ENCODE results near the gene GMPR. TPM values are rescaled to one million over a fixed set of nuclear protein-coding genes. Genes with fewer than 3 reads are reported as not detected.

The GMPR gene
- total and polyA plus RNA-seq, 10 of the 15 experiments (the other 5 are each of a cell fraction or from before 2014, with no cell fraction given): 0.15 to 1.8 (median 0.49) TPM; not detected in 1

GRCh38 chr6:16253399-16254144, 15.2 kb downstream of the GMPR start:
- 73% methylated on average over 10 of the region's 10 CpGs for WGBS (ENCODE audit: insufficient coverage, insufficient replicate concordance, low lambda C conversion rate, missing lambda C conversion rate)
- no peaks in the 10 kb centered on the region for H3K4me1 ChIP-seq (ENCODE audit: control insufficient read depth, insufficient read depth, low read length)
- H3K27me3 ChIP-seq (replicated peaks in 1 of 2; ENCODE audit: control insufficient read depth in 2 of 2, insufficient read depth in 2 of 2, low read length in 1 of 2): no peaks in the 10 kb centered on the region; a peak in 1 of 4 replicates
- no peak for ATAC-seq
- FAIRE-seq: no peak
- no peaks in the 10 kb centered on the region for H3K36me3 ChIP-seq (ENCODE audit: control insufficient read depth in 2 of 2, insufficient read depth in 2 of 2, low read length in 1 of 2)
- SMC1A ChIA-PET (ENCODE audit: uncharacterized antibody, unreplicated experiment): no interaction called here
- CTCF ChIA-PET: no interaction called here
- intact Hi-C loops (cut with micrococcal nuclease; ENCODE audit: unreplicated experiment) (no loop called here), in situ Hi-C loops (cut with MboI) (no loop called here)
- no TSS peak for BruUV-seq (replicated peaks)
- no peaks in the 10 kb centered on the region for H4K20me1 ChIP-seq (ENCODE audit: control insufficient read depth, insufficient read depth)
- no peaks in the 10 kb centered on the region for H3K79me2 ChIP-seq (ENCODE audit: control insufficient read depth, insufficient read depth, low read length)
- H3K4me2 ChIP-seq (ENCODE audit: control insufficient read depth, insufficient read depth): no peak overlapping the region
- DNase-seq (ENCODE audit: low read depth, low spot score): no peak
- no peaks in the 10 kb centered on the region for H3K9me3 ChIP-seq (replicated peaks; ENCODE audit: control insufficient read depth, insufficient read depth, low read length)
- RAD21 ChIA-PET (ENCODE audit: unreplicated experiment): no interaction called here
- TF ChIP-seq NR2C1 (IDR thresholded peaks at IDR 0.05): no peak
- TF ChIP-seq, protein P1, sequence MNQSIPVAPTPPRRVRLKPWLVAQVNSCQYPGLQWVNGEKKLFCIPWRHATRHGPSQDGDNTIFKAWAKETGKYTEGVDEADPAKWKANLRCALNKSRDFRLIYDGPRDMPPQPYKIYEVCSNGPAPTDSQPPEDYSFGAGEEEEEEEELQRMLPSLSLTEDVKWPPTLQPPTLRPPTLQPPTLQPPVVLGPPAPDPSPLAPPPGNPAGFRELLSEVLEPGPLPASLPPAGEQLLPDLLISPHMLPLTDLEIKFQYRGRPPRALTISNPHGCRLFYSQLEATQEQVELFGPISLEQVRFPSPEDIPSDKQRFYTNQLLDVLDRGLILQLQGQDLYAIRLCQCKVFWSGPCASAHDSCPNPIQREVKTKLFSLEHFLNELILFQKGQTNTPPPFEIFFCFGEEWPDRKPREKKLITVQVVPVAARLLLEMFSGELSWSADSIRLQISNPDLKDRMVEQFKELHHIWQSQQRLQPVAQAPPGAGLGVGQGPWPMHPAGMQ (IDR thresholded peaks at IDR 0.05; ENCODE audit: borderline replicate concordance): no peak
- TF ChIP-seq SMAD5 (IDR thresholded peaks at IDR 0.05; ENCODE audit: low read depth): no peak
- TF ChIP-seq, protein P2, sequence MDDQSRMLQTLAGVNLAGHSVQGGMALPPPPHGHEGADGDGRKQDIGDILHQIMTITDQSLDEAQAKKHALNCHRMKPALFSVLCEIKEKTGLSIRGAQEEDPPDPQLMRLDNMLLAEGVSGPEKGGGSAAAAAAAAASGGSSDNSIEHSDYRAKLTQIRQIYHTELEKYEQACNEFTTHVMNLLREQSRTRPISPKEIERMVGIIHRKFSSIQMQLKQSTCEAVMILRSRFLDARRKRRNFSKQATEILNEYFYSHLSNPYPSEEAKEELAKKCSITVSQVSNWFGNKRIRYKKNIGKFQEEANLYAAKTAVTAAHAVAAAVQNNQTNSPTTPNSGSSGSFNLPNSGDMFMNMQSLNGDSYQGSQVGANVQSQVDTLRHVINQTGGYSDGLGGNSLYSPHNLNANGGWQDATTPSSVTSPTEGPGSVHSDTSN (IDR thresholded peaks at IDR 0.05; ENCODE audit: insufficient replicate concordance, low read depth, low read length): no peak
- no peak for TF ChIP-seq ZZZ3 (IDR thresholded peaks at IDR 0.05; ENCODE audit: control insufficient read depth, insufficient read length, low read depth)
- no peak for TF ChIP-seq SP1 (IDR thresholded peaks at IDR 0.05; ENCODE audit: low read depth, low read length)
- TF ChIP-seq EED (IDR thresholded peaks at IDR 0.05; ENCODE audit: low read depth): no peak
- TF ChIP-seq FOS (IDR thresholded peaks at IDR 0.05; ENCODE audit: borderline replicate concordance, extremely low read depth, insufficient read length): no peak
- TF ChIP-seq HDGF (IDR thresholded peaks at IDR 0.05): no peak
- TF ChIP-seq ZNF384 (IDR thresholded peaks at IDR 0.05; ENCODE audit: borderline replicate concordance, low read depth, low read length): no peak
- no peak for TF ChIP-seq IKZF1 (conservative IDR thresholded peaks at IDR 0.05)
- TF ChIP-seq SMARCA5 (IDR thresholded peaks at IDR 0.05): no peak
- TF ChIP-seq, protein P3, sequence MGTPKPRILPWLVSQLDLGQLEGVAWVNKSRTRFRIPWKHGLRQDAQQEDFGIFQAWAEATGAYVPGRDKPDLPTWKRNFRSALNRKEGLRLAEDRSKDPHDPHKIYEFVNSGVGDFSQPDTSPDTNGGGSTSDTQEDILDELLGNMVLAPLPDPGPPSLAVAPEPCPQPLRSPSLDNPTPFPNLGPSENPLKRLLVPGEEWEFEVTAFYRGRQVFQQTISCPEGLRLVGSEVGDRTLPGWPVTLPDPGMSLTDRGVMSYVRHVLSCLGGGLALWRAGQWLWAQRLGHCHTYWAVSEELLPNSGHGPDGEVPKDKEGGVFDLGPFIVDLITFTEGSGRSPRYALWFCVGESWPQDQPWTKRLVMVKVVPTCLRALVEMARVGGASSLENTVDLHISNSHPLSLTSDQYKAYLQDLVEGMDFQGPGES (IDR thresholded peaks at IDR 0.05): no peak
- TF ChIP-seq BCLAF1 (IDR thresholded peaks at IDR 0.05): no peak
- no peak for TF ChIP-seq TCF7 (IDR thresholded peaks at IDR 0.05; ENCODE audit: borderline replicate concordance)
- TF ChIP-seq, protein P4, sequence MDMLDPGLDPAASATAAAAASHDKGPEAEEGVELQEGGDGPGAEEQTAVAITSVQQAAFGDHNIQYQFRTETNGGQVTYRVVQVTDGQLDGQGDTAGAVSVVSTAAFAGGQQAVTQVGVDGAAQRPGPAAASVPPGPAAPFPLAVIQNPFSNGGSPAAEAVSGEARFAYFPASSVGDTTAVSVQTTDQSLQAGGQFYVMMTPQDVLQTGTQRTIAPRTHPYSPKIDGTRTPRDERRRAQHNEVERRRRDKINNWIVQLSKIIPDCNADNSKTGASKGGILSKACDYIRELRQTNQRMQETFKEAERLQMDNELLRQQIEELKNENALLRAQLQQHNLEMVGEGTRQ (IDR thresholded peaks at IDR 0.05; ENCODE audit: borderline replicate concordance, low read depth, low read length): no peak
- no peak overlapping the region for H3K9ac ChIP-seq (ENCODE audit: control insufficient read depth, insufficient read depth, low read length)
- H3K4me3 ChIP-seq: no peak overlapping the region
- no peak overlapping the region for H3K27ac ChIP-seq (ENCODE audit: control insufficient read depth, insufficient read depth)
- POLR2A ChIA-PET: no interaction called here
- H2AFZ ChIP-seq (ENCODE audit: control insufficient read depth, low read depth, low read length): no peak overlapping the region
